ENCODE results near the gene PDS5B.

GRCh38 chr13:32669030-32669646 is 82.9 kb downstream of the PDS5B start:
- peak; percentile 60 to 80 (median 73) for TF ChIP-seq CTCF (IDR thresholded peaks at IDR 0.05)
- no peak for TF ChIP-seq POLR2A (IDR thresholded peaks at IDR 0.05)
